ENCODE measurements around the gene OSGEPL1. TPM values are rescaled to one million over a fixed set of nuclear protein-coding genes. Genes with fewer than 3 reads are reported as not detected.
A peak's percentile ranks its signal among the peaks of the same experiment; 100 is the strongest.
"Not testable (repeated sequence)": the region's sequence is repeated elsewhere in the genome, so short reads cannot be mapped to it uniquely, and the experiment has no call there.

OSGEPL1 gene
- total and polyA plus RNA-seq, 5 experiments from 2014 or later, result 17.0 to 22.5 (median 20.0) TPM

DNA sequence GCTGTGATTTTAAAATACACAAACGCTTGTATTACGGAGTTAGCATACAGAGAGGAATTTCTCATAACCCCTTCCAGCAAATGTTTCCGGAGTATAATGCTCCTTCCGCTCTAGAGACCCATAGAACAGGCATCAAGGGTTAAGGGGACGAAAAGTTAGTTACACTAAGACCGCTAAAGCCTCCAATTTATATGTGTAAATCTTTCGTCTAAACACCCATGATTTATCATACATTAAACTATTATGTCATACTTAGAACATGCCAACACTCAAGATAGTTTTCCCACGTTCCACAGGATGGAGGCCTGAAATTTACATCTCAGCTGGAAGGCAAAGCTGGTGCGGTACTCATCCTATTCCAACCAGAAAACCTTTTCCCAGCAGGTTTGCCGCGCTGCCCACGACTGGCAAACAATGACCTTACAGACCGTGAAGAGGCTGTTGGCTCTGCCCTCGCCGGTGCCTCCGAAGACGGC, 20.9 kb upstream of the OSGEPL1 start:
- Mint-ChIP-seq H3K4me1 (peaks cover 32 to 70% (median 64%) of the 10 kb centered on the region in 4 donors), H3K36me3 (peaks cover 0 to 51% (median 14%) of the 10 kb centered on the region in 3 donors), H3K27me3 (no peaks in the 10 kb centered on the region), H3K4me3 (peak overlapping the region; percentile 88 to 97 (median 94)), H3K27ac (peak overlapping the region; percentile 90 to 98 (median 97)), H3K9me3 (no peaks in the 10 kb centered on the region)
- peak in 1 of 10 donors; percentile 7 for DNase-seq
- POLR2A ChIA-PET, result interaction anchor here (0.9 to 2.8 kb wide), 10 partner anchors 17 to 536 kb away, joined by 3 to 69 read pairs (median 4); partner anchors contain the start of genes ANKAR, ASNSD1, HIBCH and OSGEPL1
- ATAC-seq, result peak; percentile 2 to 9

DNA sequence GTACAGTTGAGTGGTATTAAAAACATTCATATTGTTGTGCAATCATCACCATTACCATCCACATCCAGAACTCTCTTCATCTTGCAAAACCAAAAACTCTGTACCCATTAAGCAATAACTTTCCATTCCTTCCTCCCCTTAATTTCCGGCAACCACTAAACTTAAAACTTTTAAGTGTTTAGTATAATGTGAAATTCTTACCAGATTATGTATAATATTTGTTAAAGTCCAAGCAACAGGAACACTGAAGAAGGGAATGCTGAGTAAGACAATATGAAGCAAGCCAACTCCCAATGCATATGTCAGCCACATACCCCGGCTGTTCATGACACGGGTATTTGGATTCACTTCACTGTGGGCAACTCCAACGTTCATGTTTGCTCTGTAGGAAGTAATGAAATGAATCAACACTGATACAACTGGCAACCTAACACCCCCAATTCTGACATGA, 19.7 kb upstream of the OSGEPL1 start:
- H3K4me3 Mint-ChIP-seq, result peak overlapping the region; percentile 5 to 96 (median 92)
- peaks cover 29 to 72% (median 62%) of the 10 kb centered on the region in 4 donors for H3K4me1 Mint-ChIP-seq
- H3K36me3 Mint-ChIP-seq, result peaks cover 0 to 56% (median 14%) of the 10 kb centered on the region in 3 donors
- no peaks in the 10 kb centered on the region for H3K9me3 Mint-ChIP-seq
- H3K27ac Mint-ChIP-seq, result peak overlapping the region in 7 of 10 donors; percentile 37 to 97 (median 77)
- POLR2A ChIA-PET, result interaction anchor here (0.6 to 1.2 kb wide), 2 partner anchors 8 to 201 kb away, joined by 3 read pairs; partner anchors contain the start of gene SLC40A1
- DNase-seq, result no peak
- ATAC-seq, result no peak
- H3K27me3 Mint-ChIP-seq, result no peaks in the 10 kb centered on the region

DNA sequence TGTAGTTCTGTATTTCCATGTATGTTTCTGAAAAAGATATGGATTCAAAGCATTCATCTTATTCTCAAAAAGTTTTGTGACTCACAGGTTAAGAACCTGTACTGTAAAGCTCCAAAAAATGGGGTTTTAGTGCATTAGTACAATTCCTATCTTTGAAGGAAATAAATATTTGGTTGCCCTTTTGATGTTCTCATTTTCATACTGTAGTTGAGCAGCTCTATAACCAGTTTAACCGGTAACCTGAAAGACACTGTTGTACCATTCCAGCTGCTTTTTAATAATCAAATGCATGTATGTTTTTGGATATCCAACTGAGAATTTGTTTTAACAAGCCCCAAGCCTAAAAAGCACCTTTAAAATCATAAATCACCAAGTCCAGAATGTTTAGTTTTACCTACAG, 9.6 kb upstream of the OSGEPL1 start:
- POLR2A ChIA-PET, result interaction anchor here (0.6 kb wide), 1 partner anchor 24 kb away, joined by 3 read pairs; no protein-coding TSS in a partner anchor
- peak overlapping the region in 2 of 10 donors; percentile 8 to 19 for H3K27ac Mint-ChIP-seq

DNA sequence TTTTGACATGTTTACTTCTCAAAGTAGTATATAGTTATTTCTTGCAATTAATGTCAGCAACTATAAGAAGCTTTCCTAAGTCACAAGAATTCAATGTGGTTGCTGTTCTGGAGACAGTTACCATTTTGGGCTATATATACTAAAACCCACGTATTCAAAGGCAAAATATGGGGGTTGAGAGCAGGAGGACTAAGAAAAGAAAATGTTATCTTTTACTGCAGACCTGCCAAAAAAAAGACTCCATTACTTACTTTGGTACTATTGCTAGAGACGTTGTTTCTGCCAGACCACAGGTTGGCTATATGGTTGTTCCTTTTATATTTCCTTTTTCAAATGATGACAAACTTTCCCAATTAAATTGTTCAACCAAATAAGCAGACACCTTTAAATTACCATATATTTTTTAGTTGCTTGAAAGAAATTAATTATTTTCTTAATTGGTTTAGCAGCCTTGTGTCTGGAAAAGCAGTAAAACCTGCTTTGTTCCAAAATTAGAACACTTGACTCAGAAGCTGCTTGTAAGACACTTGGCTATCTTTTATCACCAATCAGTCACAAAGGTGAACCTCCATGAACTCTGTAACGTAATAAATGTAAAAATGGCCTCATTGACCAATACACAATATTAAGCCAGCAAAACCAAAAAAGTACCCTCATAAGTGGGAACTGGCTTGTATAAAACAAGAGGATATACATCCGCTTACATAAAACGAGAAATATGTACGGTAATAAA, 8.2 kb upstream of the OSGEPL1 start:
- no peaks in the 10 kb centered on the region for H3K27me3 Mint-ChIP-seq
- H3K4me1 Mint-ChIP-seq, result peaks cover 1 to 8% (median 4%) of the 10 kb centered on the region in 4 donors
- H3K36me3 Mint-ChIP-seq, result peaks cover 0 to 79% (median 4%) of the 10 kb centered on the region in 3 donors
- H3K4me3 Mint-ChIP-seq, result no peak overlapping the region
- DNase-seq, result no peak
- POLR2A ChIA-PET, result no interaction called here
- no peaks in the 10 kb centered on the region for H3K9me3 Mint-ChIP-seq
- no peak for ATAC-seq
- peak overlapping the region in 2 of 10 donors; percentile 11 to 28 for H3K27ac Mint-ChIP-seq

More for the DNA sequence above, 9.6 kb upstream of the OSGEPL1 start:
- peaks cover 0 to 79% (median 6%) of the 10 kb centered on the region in 3 donors for H3K36me3 Mint-ChIP-seq
- ATAC-seq (no peak), DNase-seq (no peak)
- no peak overlapping the region for H3K4me3 Mint-ChIP-seq
- peaks cover 3 to 8% (median 6%) of the 10 kb centered on the region in 4 donors for H3K4me1 Mint-ChIP-seq
- H3K27me3 Mint-ChIP-seq, result no peaks in the 10 kb centered on the region
- no peaks in the 10 kb centered on the region for H3K9me3 Mint-ChIP-seq

DNA sequence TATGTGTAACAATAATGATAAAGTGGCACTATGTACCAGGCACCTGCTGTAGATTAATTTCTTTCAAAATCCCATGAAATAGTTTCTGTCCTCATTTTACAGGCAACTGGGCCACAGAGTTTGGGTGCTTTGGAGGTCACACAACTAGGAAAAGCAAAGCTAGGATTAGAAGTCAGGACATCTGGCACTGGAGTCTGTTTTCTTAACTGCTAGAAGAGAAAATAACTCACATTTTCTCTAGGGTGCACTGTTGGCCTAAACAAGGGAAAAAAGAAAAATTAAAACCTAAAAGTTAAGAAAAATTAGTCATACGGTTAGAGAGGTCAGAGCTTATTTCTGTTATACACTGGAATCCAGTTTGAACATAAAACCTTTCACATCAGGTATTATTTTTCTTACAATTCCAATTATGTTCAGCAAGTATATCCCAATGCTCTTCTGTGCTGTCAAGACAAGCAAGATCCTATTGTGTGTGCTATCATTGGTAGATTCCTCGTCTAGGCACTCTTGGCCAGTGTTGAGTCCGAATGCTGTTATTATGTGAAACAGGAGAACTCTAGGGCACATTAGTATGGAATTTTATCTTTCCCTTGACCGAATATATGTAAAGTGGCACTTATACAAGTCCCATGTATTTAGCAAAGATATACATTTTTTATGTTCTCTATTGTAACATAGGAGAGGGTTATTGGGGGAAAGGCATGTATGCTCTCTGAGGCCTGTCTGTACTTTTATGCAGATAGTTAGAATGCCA, 1.5 kb upstream of the OSGEPL1 start:
- H3K4me3 Mint-ChIP-seq, result peak overlapping the region in 7 of 10 donors; percentile 1 to 99 (median 43)
- peak overlapping the region in 4 of 10 donors; percentile 19 to 95 (median 76) for H3K27ac Mint-ChIP-seq
- H3K36me3 Mint-ChIP-seq, result peaks cover 0 to 25% (median 3%) of the 10 kb centered on the region in 3 donors
- DNase-seq, result no peak
- H3K9me3 Mint-ChIP-seq, result no peaks in the 10 kb centered on the region
- peaks cover 4 to 24% (median 8%) of the 10 kb centered on the region in 4 donors for H3K4me1 Mint-ChIP-seq
- ATAC-seq, result no peak
- POLR2A ChIA-PET, result interaction anchor here (0.5 to 3.3 kb wide), 9 partner anchors 12 to 1887 kb away, joined by 3 to 69 read pairs (median 5); partner anchors contain the start of genes ANKAR, ORMDL1, PMS1 and SLC40A1
- no peaks in the 10 kb centered on the region for H3K27me3 Mint-ChIP-seq

DNA sequence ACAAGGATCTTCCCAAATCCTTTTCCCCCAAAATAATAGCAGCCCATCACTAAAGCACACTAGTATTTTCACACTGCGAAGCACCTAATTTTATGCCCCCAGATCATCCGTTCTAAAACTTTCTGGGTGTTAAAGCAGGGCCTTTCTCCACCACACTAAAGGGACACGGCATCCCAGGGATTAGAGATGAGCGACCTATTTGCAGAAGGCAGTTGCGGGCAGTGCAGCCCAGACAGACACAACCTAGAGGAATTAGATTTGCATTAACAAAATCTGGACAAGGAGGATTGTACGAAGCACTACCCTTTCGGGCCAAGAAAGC, 402 bp downstream of the OSGEPL1 start:
- Mint-ChIP-seq H3K27me3 (no peaks in the 10 kb centered on the region), H3K27ac (peak overlapping the region; percentile 95 to 99 (median 98)), H3K4me1 (peaks cover 4 to 24% (median 8%) of the 10 kb centered on the region in 4 donors), H3K4me3 (peak overlapping the region; percentile 92 to 99 (median 97)), H3K9me3 (no peaks in the 10 kb centered on the region), H3K36me3 (peaks cover 0 to 22% (median 4%) of the 10 kb centered on the region in 3 donors)
- DNase-seq, result no peak
- no peak for ATAC-seq
- POLR2A ChIA-PET, result interaction anchor here (0.7 to 3.3 kb wide), 20 partner anchors 10 to 1119 kb away, joined by 3 to 69 read pairs (median 6); partner anchors contain the start of genes ANKAR, ASNSD1, GLS and ORMDL1

DNA sequence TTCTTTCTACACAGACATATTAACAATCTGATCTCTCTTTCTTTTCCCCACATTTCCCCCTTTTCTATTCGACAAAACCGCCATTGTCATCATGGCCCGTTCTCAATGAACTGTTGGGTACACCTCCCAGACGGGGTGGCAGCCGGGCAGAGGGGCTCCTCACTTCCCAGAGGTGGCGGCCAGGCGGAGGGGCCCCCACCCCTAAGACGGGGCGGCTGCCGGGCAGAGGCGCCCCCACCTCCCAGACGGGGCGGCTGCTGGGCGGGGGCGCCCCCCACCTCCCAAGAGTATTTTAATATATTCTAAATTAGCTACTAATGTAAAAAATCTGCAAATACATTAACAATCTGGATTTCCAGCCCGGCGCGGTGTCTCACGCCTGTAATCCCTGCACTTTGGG, 2.4 kb downstream of the OSGEPL1 start:
- Mint-ChIP-seq H3K4me3 (peak overlapping the region in 1 of 10 donors; percentile 42), H3K27ac (peak overlapping the region in 1 of 10 donors; percentile 16), H3K36me3 (peaks cover 0 to 25% (median 4%) of the 10 kb centered on the region in 3 donors), H3K4me1 (peaks cover 5 to 24% (median 12%) of the 10 kb centered on the region in 4 donors)
- ATAC-seq, DNase-seq, H3K27me3 Mint-ChIP-seq, H3K9me3 Mint-ChIP-seq: not testable (repeated sequence)
- POLR2A ChIA-PET, result interaction anchor here (0.8 to 1.4 kb wide), 2 partner anchors 24 to 180 kb away, joined by 3 to 5 read pairs; partner anchors contain the start of genes ORMDL1, PMS1 and SLC40A1

DNA sequence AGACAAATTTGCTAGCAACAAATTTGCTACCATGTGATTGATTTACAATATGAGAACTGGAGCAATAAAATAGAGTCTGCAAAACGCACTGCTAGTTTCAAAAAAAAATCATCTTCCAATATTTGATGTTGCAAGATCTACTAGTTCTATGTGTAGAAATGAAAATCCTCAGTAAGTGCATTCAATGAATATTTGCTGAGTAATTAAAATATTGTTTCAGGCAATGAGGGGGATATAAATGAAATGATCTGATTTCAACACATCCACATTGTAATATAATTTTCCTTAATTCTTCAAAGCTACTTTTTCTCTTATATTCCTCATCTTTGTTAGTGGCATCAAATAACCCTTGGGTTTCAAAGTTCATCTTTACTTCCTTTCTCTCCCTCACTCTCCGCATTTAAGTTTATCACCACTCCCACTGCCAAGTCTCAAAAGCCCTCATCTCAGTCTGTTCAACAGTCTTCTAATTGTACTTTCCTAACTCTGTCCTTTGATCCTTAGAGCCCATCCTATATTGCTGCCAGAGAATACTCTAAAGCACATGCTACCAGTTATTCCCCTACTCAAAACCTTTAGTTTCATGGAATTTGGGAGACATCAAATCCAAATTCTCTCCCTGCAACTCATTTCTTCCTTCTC, 6.2 kb downstream of the OSGEPL1 start:
- H3K9me3 Mint-ChIP-seq, result no peaks in the 10 kb centered on the region
- peaks cover 2 to 7% (median 5%) of the 10 kb centered on the region in 4 donors for H3K4me1 Mint-ChIP-seq
- peaks cover 0 to 56% (median 8%) of the 10 kb centered on the region in 3 donors for H3K36me3 Mint-ChIP-seq
- no peaks in the 10 kb centered on the region for H3K27me3 Mint-ChIP-seq
- H3K27ac Mint-ChIP-seq, result peak overlapping the region in 3 of 10 donors; percentile 6 to 86 (median 6)
- DNase-seq (no peak), ATAC-seq (no peak)
- POLR2A ChIA-PET, result no interaction called here
- H3K4me3 Mint-ChIP-seq, result no peak overlapping the region

DNA sequence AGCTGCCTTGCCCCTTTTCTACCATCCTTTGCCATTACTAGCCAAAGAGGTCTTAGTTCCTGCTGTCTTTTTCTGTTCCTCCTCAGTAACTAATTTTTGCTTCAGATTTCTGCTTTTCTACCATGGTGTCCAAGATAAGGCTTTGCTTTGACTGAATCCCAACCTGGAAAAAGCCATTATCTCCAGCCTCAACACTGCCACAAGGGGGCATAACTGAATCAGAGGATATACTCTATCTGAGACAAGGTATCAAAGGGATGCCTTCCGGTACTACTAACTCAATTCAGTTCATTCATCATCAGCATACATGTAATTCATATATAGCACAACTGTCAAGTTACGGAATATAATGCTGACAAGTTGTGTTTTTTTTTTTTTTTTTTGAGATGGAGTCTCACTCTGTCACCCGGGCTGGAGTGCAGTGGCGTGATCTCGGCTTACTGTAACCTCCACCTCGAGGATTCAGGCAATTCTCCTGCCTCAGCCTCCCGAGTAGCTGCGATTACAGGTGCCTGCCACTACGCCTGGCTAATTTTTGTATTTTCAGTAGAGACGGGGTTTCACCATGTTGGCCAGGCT, 11.4 kb downstream of the OSGEPL1 start:
- no peaks in the 10 kb centered on the region for H3K27me3 Mint-ChIP-seq
- peaks cover 0 to 84% (median 6%) of the 10 kb centered on the region in 3 donors for H3K36me3 Mint-ChIP-seq
- H3K4me3 Mint-ChIP-seq, result no peak overlapping the region
- peak in 9 of 10 donors; percentile 6 to 71 (median 37) for DNase-seq
- POLR2A ChIA-PET, result interaction anchor here (0.8 to 2.8 kb wide), 3 partner anchors 10 to 92 kb away, joined by 3 to 13 read pairs (median 3); partner anchors contain the start of gene OSGEPL1
- H3K27ac Mint-ChIP-seq, result peak overlapping the region in 4 of 10 donors; percentile 22 to 55 (median 50)
- no peaks in the 10 kb centered on the region for H3K9me3 Mint-ChIP-seq
- ATAC-seq, result peak; percentile 81 to 87
- H3K4me1 Mint-ChIP-seq, result peaks cover 0 to 3% (median 2%) of the 10 kb centered on the region in 4 donors

DNA sequence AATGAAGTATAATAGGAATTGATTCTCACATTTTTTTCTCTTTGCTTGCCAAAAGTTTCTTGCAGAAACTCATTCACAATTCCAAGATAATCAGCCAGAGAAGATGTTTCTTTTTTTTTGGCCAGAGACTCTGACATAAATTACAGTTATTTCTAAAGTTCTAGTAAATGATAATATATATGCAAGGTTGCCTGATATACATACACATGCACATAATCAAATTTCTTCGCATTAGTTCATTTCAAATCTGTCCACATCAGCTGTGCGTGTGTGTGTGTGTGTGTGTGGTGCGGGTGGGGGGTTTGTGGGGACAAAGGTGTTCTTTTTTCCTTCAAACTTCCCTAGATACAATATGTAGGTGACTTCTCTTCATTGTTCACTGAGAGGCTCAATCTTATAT, 33.2 kb downstream of the OSGEPL1 start:
- peaks cover 0 to 8% (median 7%) of the 10 kb centered on the region in 3 donors for H3K36me3 Mint-ChIP-seq
- no peak overlapping the region for H3K27ac Mint-ChIP-seq
- ATAC-seq (no peak), DNase-seq (no peak)
- POLR2A ChIA-PET, result no interaction called here
- no peaks in the 10 kb centered on the region for H3K27me3 Mint-ChIP-seq
- H3K4me1 Mint-ChIP-seq, result no peaks in the 10 kb centered on the region
- no peaks in the 10 kb centered on the region for H3K9me3 Mint-ChIP-seq
- H3K4me3 Mint-ChIP-seq, result no peak overlapping the region

DNA sequence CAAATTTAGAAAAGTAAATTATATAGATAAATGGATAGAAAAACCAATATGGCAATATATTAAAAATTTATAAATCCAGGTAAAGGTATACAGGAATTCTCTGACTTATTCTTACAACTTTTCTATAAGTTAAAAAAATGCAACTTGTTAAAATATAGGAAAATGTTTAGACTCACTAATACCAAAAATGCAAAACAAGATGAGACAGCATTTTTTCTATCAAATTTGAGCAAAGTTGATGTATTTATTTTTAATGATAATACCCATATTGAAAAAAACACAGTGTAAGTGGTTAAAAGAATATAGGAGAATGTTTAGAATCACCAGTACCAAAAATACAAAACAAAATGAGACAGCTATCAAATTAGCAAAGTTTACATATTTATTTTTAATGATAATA, 35.7 kb downstream of the OSGEPL1 start:
- POLR2A ChIA-PET, result no interaction called here
- no peak overlapping the region for H3K27ac Mint-ChIP-seq
- no peaks in the 10 kb centered on the region for H3K27me3 Mint-ChIP-seq
- H3K9me3 Mint-ChIP-seq, result no peaks in the 10 kb centered on the region
- H3K4me1 Mint-ChIP-seq, result no peaks in the 10 kb centered on the region
- H3K36me3 Mint-ChIP-seq, result peaks cover 0 to 4% (median 3%) of the 10 kb centered on the region in 3 donors
- no peak overlapping the region for H3K4me3 Mint-ChIP-seq
- ATAC-seq (no peak), DNase-seq (no peak)
